Suprapubic skin (tissue), 4 donors: Measurements from ENCODE around the gene SLC38A3. TPM values are rescaled to one million over a fixed set of nuclear protein-coding genes. Genes with fewer than 3 reads are reported as not detected.
"Not testable (repeated sequence)": the region's sequence is repeated elsewhere in the genome, so short reads cannot be mapped to it uniquely, and the experiment has no call there.

Experiments
- DNase-seq, 2 donors: peaks; one replicate each; pipeline ENCODE4 v3.0.0-alpha.2; 2019; ENCODE audit warnings: low spot score in 2 of 2
- H3K27ac ChIP-seq: fragments of 200-600 bp; sonication (generic); one replicate; pipeline ENCODE4 v1.5.1; 2019
- H3K27me3 ChIP-seq: fragments of 200-600 bp; sonication (generic); one replicate; pipeline ENCODE4 v1.5.1; 2019
- H3K36me3 ChIP-seq: fragments of 200-600 bp; sonication (generic); one replicate; pipeline ENCODE4 v1.5.1; 2019
- H3K4me1 ChIP-seq: fragments of 200-600 bp; sonication (generic); one replicate; pipeline ENCODE4 v1.5.1; 2019
- H3K4me3 ChIP-seq: fragments of 200-600 bp; sonication (generic); one replicate; pipeline ENCODE4 v1.5.1; 2019; ENCODE audit warnings: mild to moderate bottlenecking
- H3K9me3 ChIP-seq: fragments of 200-600 bp; sonication (generic); one replicate; pipeline ENCODE4 v1.5.1; 2019
- EP300 ChIP-seq: sonication (generic); formaldehyde crosslinking; IDR thresholded peaks from one replicate; pipeline ENCODE4 v1.6.1; 2017; ENCODE audit warnings: antibody characterized with exemption
- POLR2A ChIP-seq, 2 donors: fragments of 450-650 bp; IDR thresholded peaks; one replicate each; pipeline ENCODE4 v1.6.1; 2017; ENCODE audit warnings: antibody characterized with exemption in 2 of 2, mild to moderate bottlenecking in 2 of 2, moderate library complexity in 2 of 2
- POLR2AphosphoS5 ChIP-seq, 3 donors: sonication (generic); formaldehyde crosslinking; IDR thresholded peaks; one replicate each; pipeline ENCODE4 v1.6.1; 2017; ENCODE audit warnings: antibody characterized with exemption in 3 of 3
- WGBS: methylation state at CpG from one replicate; pipeline ENCODE4 v1.1.5; 2018; 5-methylcytosine and 5-hydroxymethylcytosine counted together
- total RNA-seq, 4 donors: library from RNA; depleted of rRNA; stranded (reverse); fragments of >200 nt; gene quantifications; one replicate each; pipeline ENCODE4 v1.1.0, GENCODE V29; 2016
- TF ChIP-seq, protein P1 (sequence below), 2 donors: fragments of 200-600 bp in 1 of 2; fragments of 450-650 bp in 1 of 2; sonication (generic) in 1 of 2; IDR thresholded peaks; one replicate each; pipeline ENCODE4 v1.5.1; 2016 to 2019; ENCODE audit warnings: antibody characterized with exemption in 2 of 2, mild to moderate bottlenecking in 1 of 2, moderate library complexity in 1 of 2

The SLC38A3 gene
- total RNA-seq, 4 donors from 2014 or later, result 0.25 to 2.2 (median 1.00) TPM

DNA sequence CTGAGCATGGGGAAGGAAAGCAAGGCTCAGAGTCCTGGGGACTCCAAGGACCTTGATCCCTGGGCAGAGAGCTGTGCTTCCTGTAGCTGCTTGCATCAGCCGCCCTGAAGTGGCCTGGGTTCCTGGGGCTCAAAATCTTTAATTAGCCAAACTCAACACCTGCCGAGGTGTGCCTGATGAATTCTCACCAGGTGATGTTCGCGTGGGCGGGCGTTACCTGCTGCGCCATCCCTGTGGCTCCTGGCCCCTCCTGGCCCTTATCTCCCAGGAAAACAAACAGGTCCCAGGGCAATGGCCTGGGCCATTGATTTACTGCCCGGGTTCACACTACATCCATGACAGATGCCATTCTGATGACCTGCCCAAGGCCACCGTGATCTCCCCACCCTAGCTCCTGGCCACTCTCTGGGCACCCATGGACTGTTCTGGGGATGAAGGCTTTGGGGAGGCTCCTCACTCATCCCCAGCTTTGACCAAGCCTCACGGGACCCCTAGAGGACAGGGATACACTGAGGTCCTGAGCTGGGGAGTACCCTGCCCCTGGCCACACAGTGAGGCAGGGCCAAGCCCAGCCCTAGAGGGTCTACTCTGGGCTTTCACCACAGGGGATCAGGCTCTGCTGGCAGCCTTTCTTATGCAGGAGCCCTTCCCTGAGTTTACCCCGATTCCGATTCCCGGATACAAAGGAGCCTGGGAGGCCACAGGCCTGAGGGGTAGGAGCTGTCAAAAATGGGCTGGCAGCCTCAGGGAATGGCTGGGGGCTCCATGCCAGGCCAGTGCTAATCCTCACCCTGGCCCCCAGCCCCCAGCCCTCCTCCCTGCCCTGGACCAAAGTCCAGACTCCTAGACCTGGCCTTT is 5.7 kb downstream of the SLC38A3 start:
- H3K4me1 ChIP-seq, result peaks cover 3% of the 10 kb centered on the region
- WGBS, result 65% methylated on average over 10 of the region's 13 CpGs

DNA sequence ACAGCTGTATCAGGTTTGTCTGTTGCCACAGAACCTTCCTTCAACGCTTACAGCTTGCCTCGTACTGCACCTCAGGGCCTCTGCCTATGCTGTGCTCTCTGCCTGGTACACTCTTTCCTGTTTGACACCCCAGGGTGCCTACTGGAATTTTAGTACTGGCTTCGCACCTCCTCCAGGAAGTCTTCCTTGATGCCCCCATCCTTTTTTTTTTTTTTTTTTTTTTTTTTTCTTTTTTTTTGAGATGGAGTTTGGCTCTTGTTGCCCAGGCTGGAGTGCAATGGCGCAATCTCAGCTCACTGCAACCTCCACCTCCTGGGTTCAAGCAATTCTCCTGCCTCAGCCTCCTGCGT is 6.3 kb downstream of the SLC38A3 start:
- DNase-seq, H3K27ac ChIP-seq, H3K4me1 ChIP-seq, H3K36me3 ChIP-seq, H3K9me3 ChIP-seq, H3K27me3 ChIP-seq, H3K4me3 ChIP-seq: not testable (repeated sequence)
- WGBS, result 97% methylated on average over 5 of the region's 5 CpGs

More for the DNA sequence above, 5.7 kb downstream of the SLC38A3 start:
- no peak for DNase-seq
- TF ChIP-seq POLR2AphosphoS5 (IDR thresholded peaks at IDR 0.05), result no peak
- no peak for TF ChIP-seq POLR2A (IDR thresholded peaks at IDR 0.05)
- TF ChIP-seq EP300, result no peak
- TF ChIP-seq, protein P1, sequence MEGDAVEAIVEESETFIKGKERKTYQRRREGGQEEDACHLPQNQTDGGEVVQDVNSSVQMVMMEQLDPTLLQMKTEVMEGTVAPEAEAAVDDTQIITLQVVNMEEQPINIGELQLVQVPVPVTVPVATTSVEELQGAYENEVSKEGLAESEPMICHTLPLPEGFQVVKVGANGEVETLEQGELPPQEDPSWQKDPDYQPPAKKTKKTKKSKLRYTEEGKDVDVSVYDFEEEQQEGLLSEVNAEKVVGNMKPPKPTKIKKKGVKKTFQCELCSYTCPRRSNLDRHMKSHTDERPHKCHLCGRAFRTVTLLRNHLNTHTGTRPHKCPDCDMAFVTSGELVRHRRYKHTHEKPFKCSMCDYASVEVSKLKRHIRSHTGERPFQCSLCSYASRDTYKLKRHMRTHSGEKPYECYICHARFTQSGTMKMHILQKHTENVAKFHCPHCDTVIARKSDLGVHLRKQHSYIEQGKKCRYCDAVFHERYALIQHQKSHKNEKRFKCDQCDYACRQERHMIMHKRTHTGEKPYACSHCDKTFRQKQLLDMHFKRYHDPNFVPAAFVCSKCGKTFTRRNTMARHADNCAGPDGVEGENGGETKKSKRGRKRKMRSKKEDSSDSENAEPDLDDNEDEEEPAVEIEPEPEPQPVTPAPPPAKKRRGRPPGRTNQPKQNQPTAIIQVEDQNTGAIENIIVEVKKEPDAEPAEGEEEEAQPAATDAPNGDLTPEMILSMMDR (IDR thresholded peaks at IDR 0.05), result no peak
- H3K4me3 ChIP-seq, result no peak overlapping the region
- no peak overlapping the region for H3K27ac ChIP-seq
- no peaks in the 10 kb centered on the region for H3K9me3 ChIP-seq
- peaks cover 7% of the 10 kb centered on the region for H3K27me3 ChIP-seq
- no peaks in the 10 kb centered on the region for H3K36me3 ChIP-seq

DNA sequence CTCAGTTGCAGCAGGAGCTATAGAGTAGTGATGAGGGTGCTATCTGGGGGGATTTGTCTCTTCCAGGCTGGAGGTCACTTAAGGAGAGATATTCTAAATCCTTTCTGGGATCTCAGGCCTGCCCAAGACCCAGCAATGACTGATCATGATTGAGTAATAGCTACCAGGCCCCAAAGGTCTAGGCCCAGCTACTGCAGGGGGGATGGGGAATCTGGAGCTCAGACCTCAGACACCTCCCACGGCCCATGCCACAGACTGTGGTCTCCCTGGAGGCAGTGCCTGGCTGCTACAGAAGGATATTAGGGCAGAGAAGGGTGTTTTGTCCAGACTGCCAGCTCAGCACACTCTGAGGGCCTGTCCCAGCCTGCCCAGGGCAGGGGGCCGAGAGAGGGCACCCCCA is 6.9 kb downstream of the SLC38A3 start:
- 70% methylated on average over 1 of the region's 2 CpGs for WGBS
- Histone ChIP-seq H3K27me3 (no peaks in the 10 kb centered on the region), H3K36me3 (no peaks in the 10 kb centered on the region), H3K4me3 (no peak overlapping the region), H3K27ac (no peak overlapping the region), H3K9me3 (no peaks in the 10 kb centered on the region), H3K4me1 (no peaks in the 10 kb centered on the region)
- no peak for DNase-seq
- no peak for TF ChIP-seq POLR2A (IDR thresholded peaks at IDR 0.05)
- TF ChIP-seq, protein P1 (IDR thresholded peaks at IDR 0.05), result no peak
- TF ChIP-seq POLR2AphosphoS5 (IDR thresholded peaks at IDR 0.05), result no peak
- TF ChIP-seq EP300, result no peak

DNA sequence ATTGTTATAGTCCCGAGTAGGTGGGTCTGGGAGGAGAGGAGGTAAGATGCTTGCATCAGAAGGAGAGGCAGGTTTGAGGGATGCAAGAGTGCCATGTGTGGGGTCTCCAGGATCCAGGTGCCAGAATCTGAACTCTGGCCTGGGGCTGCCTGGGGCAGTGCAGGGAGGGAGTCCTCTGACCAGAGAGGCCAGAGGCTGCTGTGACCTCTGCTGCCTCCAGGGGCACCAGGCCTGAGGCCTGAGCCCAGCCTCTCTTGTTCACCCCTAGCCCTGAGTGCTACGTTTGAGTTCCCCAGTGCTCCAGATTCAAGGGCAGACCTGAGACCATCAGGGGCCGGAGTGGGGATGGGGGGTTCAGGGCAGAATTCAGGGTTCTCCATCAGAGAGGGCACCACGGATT is 7.4 kb downstream of the SLC38A3 start:
- Histone ChIP-seq H3K27ac (no peak overlapping the region), H3K4me3 (no peak overlapping the region), H3K9me3 (no peaks in the 10 kb centered on the region), H3K4me1 (peaks cover 4% of the 10 kb centered on the region), H3K27me3 (no peaks in the 10 kb centered on the region), H3K36me3 (no peaks in the 10 kb centered on the region)
- no peak for DNase-seq
- TF ChIP-seq POLR2A (IDR thresholded peaks at IDR 0.05) (no peak), POLR2AphosphoS5 (IDR thresholded peaks at IDR 0.05) (no peak), EP300 (no peak)
- TF ChIP-seq, protein P1 (IDR thresholded peaks at IDR 0.05), result no peak
- WGBS, result 82% methylated on average over 2 of the region's 4 CpGs

DNA sequence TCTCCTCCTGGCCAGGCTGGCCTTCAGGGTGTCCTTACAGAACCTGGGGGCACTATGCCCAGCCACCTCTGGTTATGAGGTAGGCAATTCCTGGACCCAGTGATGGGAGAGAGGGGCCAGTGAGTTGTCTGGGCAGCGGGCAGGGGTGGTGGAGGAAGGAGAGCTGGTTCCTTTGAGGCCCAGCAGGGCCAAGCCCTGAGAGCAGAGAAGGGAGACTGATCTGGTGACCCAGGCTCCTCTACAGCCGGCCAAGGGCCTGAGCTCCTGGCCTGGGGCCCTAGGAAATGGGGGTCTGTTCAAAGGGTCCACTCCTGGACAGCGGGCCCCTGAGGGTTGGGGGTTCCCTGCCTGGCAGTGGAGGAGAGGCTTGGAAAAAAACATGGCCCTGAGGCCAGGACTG is 7.9 kb downstream of the SLC38A3 start:
- Histone ChIP-seq H3K4me1 (peaks cover 4% of the 10 kb centered on the region), H3K36me3 (no peaks in the 10 kb centered on the region), H3K27me3 (no peaks in the 10 kb centered on the region), H3K9me3 (no peaks in the 10 kb centered on the region), H3K4me3 (no peak overlapping the region), H3K27ac (no peak overlapping the region)
- DNase-seq, result no peak
- 69% methylated on average over 3 of the region's 3 CpGs for WGBS
- TF ChIP-seq, protein P1 (IDR thresholded peaks at IDR 0.05), result no peak
- no peak for TF ChIP-seq EP300
- TF ChIP-seq POLR2A (IDR thresholded peaks at IDR 0.05), result no peak
- no peak for TF ChIP-seq POLR2AphosphoS5 (IDR thresholded peaks at IDR 0.05)
